GM12878 (cell line): Measurements from ENCODE around the gene NTRK3. TPM values are rescaled to one million over a fixed set of nuclear protein-coding genes. Genes with fewer than 3 reads are reported as not detected.

Source experiments
- ATAC-seq: fragments of 200-7000 bp; cut with Tn5 transposase; 3 replicates; pipeline ENCODE4 v1.9.1; 2020; ENCODE audit warnings: mild to moderate bottlenecking, moderate library complexity
- BruUV-seq: library from RNA; stranded (reverse); fragments of 400-500 nt; replicated peaks from 2 replicates; lab custom pipeline; 2021; lab: Mats Ljungman, UMichigan
- CTCF ChIA-PET: fragments of 300-600 bp; sonication (Branson Sonifier 250); formaldehyde crosslinking; extraction: SDS; loops from one replicate; lab custom pipeline; 2021; ENCODE audit warnings: inconsistent platforms; lab: Yijun Ruan, JAX
- POLR2A ChIA-PET: fragments of 350-600 bp; formaldehyde crosslinking; extraction: SDS; loops from one replicate; lab custom pipeline; 2021; ENCODE audit warnings: inconsistent platforms; lab: Charles Lee
- RAD21 ChIA-PET: fragments of 300-600 bp; sonication (Branson Sonifier 250); formaldehyde crosslinking; loops from one replicate; lab custom pipeline; 2023; ENCODE audit warnings: antibody characterized with exemption; ENCODE audit not compliant: unreplicated experiment; lab: Charles Lee
- SMC1A ChIA-PET: fragments of 300-600 bp; sonication (Branson Sonifier 250); formaldehyde crosslinking; loops from one replicate; lab custom pipeline; 2023; ENCODE audit not compliant: unreplicated experiment, uncharacterized antibody; lab: Charles Lee
- DNase-seq: peaks from one replicate; pipeline ENCODE4 v3.0.0-alpha.2; 2011; ENCODE audit warnings: low read depth, low spot score
- FAIRE-seq: peaks from 3 replicates; lab custom pipeline; 2011; peaks lifted over from hg19 to GRCh38; lab: Jason Lieb, UNC
- H2AFZ ChIP-seq: 2 replicates; pipeline ENCODE4 v1.6.0; 2011; ENCODE audit warnings: low read depth, low read length, control low read depth; ENCODE audit not compliant: control insufficient read depth
- H3K27ac ChIP-seq: 2 replicates; pipeline ENCODE4 v1.5.1; 2011; ENCODE audit warnings: control low read depth; ENCODE audit not compliant: control insufficient read depth, insufficient read depth
- H3K27me3 ChIP-seq, 2 experiments: replicated peaks in 1 of 2; 2 replicates each; pipeline versions ENCODE4 v1.6.0 to v1.6.1; 2011; ENCODE audit warnings: low read length in 1 of 2; ENCODE audit not compliant: control insufficient read depth in 2 of 2, insufficient read depth in 2 of 2
- H3K36me3 ChIP-seq, 2 experiments: 2 replicates each; pipeline ENCODE4 v1.5.1; 2011; ENCODE audit warnings: low read length in 1 of 2; ENCODE audit not compliant: control insufficient read depth in 2 of 2, insufficient read depth in 2 of 2
- H3K4me1 ChIP-seq: 2 replicates; pipeline ENCODE4 v1.6.1; 2011; ENCODE audit warnings: mild to moderate bottlenecking, low read length, moderate library complexity, mixed read lengths; ENCODE audit not compliant: control insufficient read depth, insufficient read depth
- H3K4me2 ChIP-seq: 2 replicates; pipeline ENCODE4 v1.6.0; 2011; ENCODE audit warnings: control low read depth; ENCODE audit not compliant: control insufficient read depth, insufficient read depth
- H3K4me3 ChIP-seq: fragments of 200-600 bp; sonication (generic); 2 replicates; pipeline ENCODE4 v1.5.1; 2016
- H3K79me2 ChIP-seq: 2 replicates; pipeline ENCODE4 v1.6.0; 2011; ENCODE audit warnings: low read length; ENCODE audit not compliant: control insufficient read depth, insufficient read depth
- H3K9ac ChIP-seq: 2 replicates; pipeline ENCODE4 v1.8.0; 2011; ENCODE audit warnings: low read length, control low read depth, mixed read lengths; ENCODE audit not compliant: control insufficient read depth, insufficient read depth
- H3K9me3 ChIP-seq: replicated peaks from 3 replicates; pipeline ENCODE4 v1.5.1; 2011; ENCODE audit warnings: mild to moderate bottlenecking, low read length; ENCODE audit not compliant: control insufficient read depth, insufficient read depth
- H4K20me1 ChIP-seq: 2 replicates; pipeline ENCODE4 v1.6.0; 2011; ENCODE audit not compliant: control insufficient read depth, insufficient read depth
- ATF7 ChIP-seq: fragments of 450-650 bp; IDR thresholded peaks from 2 replicates; pipeline ENCODE4 v1.6.1; 2016; ENCODE audit warnings: low read depth, mild to moderate bottlenecking
- EGR1 ChIP-seq, 2 experiments: IDR thresholded peaks; 1 replicate in 1 of 2; 2 replicates in 1 of 2; pipeline ENCODE4 v1.6.1; 2011 to 2012; ENCODE audit warnings: low read depth in 2 of 2, low read length in 2 of 2, borderline replicate concordance in 1 of 2, mild to moderate bottlenecking in 1 of 2, moderate library complexity in 1 of 2
- EP300 ChIP-seq, 2 experiments: fragments of 150-350 bp in 1 of 2; IDR thresholded peaks; 2 replicates each; pipeline ENCODE4 v1.6.1; 2011 to 2012; ENCODE audit warnings: low read depth in 2 of 2, low read length in 2 of 2, borderline replicate concordance in 1 of 2, improper control_type of control experiment in 1 of 2, inconsistent platforms in 1 of 2; ENCODE audit not compliant: control insufficient read depth in 1 of 2
- EZH2 ChIP-seq: IDR thresholded peaks from 2 replicates; pipeline ENCODE4 v1.6.1; 2012; ENCODE audit warnings: low read depth, mild to moderate bottlenecking, control low read depth, inconsistent platforms, low read length, borderline replicate concordance; ENCODE audit not compliant: control insufficient read depth
- GABPA ChIP-seq: IDR thresholded peaks from 2 replicates; pipeline ENCODE4 v1.6.1; 2014; ENCODE audit warnings: antibody characterized with exemption, low read depth, mild to moderate bottlenecking, inconsistent platforms
- HCFC1 ChIP-seq: fragments of 150-350 bp; IDR thresholded peaks from 2 replicates; pipeline ENCODE4 v1.6.1; 2014; ENCODE audit warnings: low read length
- KAT2A ChIP-seq: conservative IDR thresholded peaks from 2 replicates; pipeline ENCODE4 v1.6.1; 2011; ENCODE audit warnings: low read depth, low read length; ENCODE audit not compliant: control insufficient read depth
- NFYA ChIP-seq: IDR thresholded peaks from 2 replicates; pipeline ENCODE4 v1.6.1; 2011; ENCODE audit warnings: low read depth, mild to moderate bottlenecking, low read length, improper control_type of control experiment, borderline replicate concordance
- POLR2AphosphoS5 ChIP-seq: IDR thresholded peaks from 2 replicates; pipeline ENCODE4 v1.6.1; 2011; ENCODE audit warnings: mild to moderate bottlenecking, low read length, inconsistent platforms
- SIN3A ChIP-seq: IDR thresholded peaks from 2 replicates; pipeline ENCODE4 v1.6.1; 2012; ENCODE audit warnings: low read depth, low read length, improper control_type of control experiment
- TBL1XR1 ChIP-seq: IDR thresholded peaks from 2 replicates; pipeline ENCODE4 v1.6.1; 2012; ENCODE audit warnings: low read depth, low read length, improper control_type of control experiment
- TCF12 ChIP-seq: IDR thresholded peaks from 2 replicates; pipeline ENCODE4 v1.6.1; 2011; ENCODE audit warnings: low read depth, mild to moderate bottlenecking, low read length
- WGBS: methylation state at CpG from one replicate; pipeline ENCODE4 v1.1.6; 2016; ENCODE audit warnings: low lambda C conversion rate; ENCODE audit not compliant: insufficient replicate concordance, insufficient coverage; ENCODE audit errors: missing lambda C conversion rate; 5-methylcytosine and 5-hydroxymethylcytosine counted together
- in situ Hi-C: fragments of 300-500 bp; cut with MboI; formaldehyde crosslinking; loops from 9 replicates; pipeline ENCODE4 v1.14.3; 2018; ENCODE audit warnings: mixed read lengths
- intact Hi-C: fragments of 100-400 bp; cut with micrococcal nuclease; formaldehyde crosslinking; loops from one replicate; pipeline ENCODE4 v1.14.2; 2022; ENCODE audit not compliant: unreplicated experiment
- polyA plus RNA-seq, 11 experiments: library from polyadenylated mRNA; depleted of rRNA in 4 of 11; unstranded in 6 of 11; stranded (reverse) in 5 of 11; fragments of >200 nt; fragmentation: Nextera tagmentation in 4 of 11; fragmentation: Illumina TruSeq in 1 of 11; extraction: Ambion mirVana in 4 of 11; extraction: Trizol in 1 of 11; gene quantifications; 1 replicate in 1 of 11; 2 replicates in 10 of 11; pipeline versions ENCODE4 v1.2.1 to v1.2.3, GENCODE V29; 2011 to 2016; ENCODE audit warnings: inconsistent platforms in 2 of 11, missing spikeins in 2 of 11, low read depth in 1 of 11
- total RNA-seq, 4 experiments: library from RNA; depleted of rRNA in 3 of 4; stranded (reverse); fragments of >200 nt in 3 of 4; fragmentation: Illumina TruSeq in 1 of 4; extraction: Trizol in 1 of 4; gene quantifications; 2 replicates each; pipeline versions ENCODE4 v1.2.1 to v1.2.3, GENCODE V29; 2013 to 2021

NTRK3 gene
- total and polyA plus RNA-seq, 10 of the 15 experiments (the other 5 are each of a cell fraction or from before 2014, with no cell fraction given) = not detected

DNA sequence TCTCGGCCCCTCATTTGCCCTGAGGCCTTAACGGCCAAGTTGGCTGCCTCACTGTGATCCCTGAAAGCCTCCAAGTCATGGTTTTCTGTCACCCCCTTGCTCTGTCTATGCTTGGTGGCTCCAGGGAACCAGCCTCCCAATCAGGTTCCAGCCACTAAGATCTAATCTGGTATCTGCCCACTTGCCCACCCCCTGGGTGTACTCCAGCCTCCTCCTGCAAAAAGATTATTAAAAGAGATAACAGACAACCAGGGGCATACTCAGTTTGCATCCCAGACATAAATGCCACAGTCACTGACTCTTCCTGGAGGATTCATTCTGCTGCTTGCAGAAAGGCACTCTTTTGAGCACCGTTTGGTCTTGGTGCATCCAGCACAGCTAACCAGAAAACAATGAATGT lies 103.9 kb downstream of the NTRK3 start:
- ChIA-PET CTCF (no interaction called here), SMC1A (no interaction called here), POLR2A (no interaction called here), RAD21 (no interaction called here)
- Histone ChIP-seq H3K9me3 (no peaks in the 10 kb centered on the region), H3K36me3 (no peaks in the 10 kb centered on the region), H3K4me3 (no peak overlapping the region), H3K27me3 (no peaks in the 10 kb centered on the region), H2AFZ (no peak overlapping the region), H3K4me1 (no peaks in the 10 kb centered on the region)
- WGBS = 0% methylated on average over 3 of the region's 3 CpGs
- DNase-seq = no peak
- FAIRE-seq = no peak
- intact Hi-C loops = loop anchor here (10.0 kb wide), 1 partner anchor 92 kb away; no protein-coding TSS in a partner anchor
- TF ChIP-seq TCF12 = no peak
- TF ChIP-seq POLR2AphosphoS5 = no peak
- no peak for TF ChIP-seq KAT2A
- no peak for TF ChIP-seq EGR1 (IDR thresholded peaks at IDR 0.05; ENCODE audit: borderline replicate concordance in 1 of 2, low read depth in 2 of 2, low read length in 2 of 2)
- TF ChIP-seq SIN3A = no peak
- no peak for TF ChIP-seq EZH2
- no peak for TF ChIP-seq GABPA
- TF ChIP-seq, all 136 proteins: peak for 0
- ATAC-seq = no peak
- no TSS peak for BruUV-seq
- Histone ChIP-seq H3K79me2 (no peaks in the 10 kb centered on the region), H3K27ac (no peak overlapping the region), H3K9ac (no peak overlapping the region), H4K20me1 (no peaks in the 10 kb centered on the region), H3K4me2 (no peak overlapping the region)
- in situ Hi-C loops = no loop called here

- FAIRE-seq = no peak
These were observed 108.8 kb downstream of the NTRK3 start for GRCh38 chr15:88147760-88148159.

More at GRCh38 chr15:88147760-88148159, 108.8 kb downstream of the NTRK3 start:
- RAD21 ChIA-PET = no interaction called here
- DNase-seq (no peak), ATAC-seq (no peak)
- Histone ChIP-seq H3K36me3 (no peaks in the 10 kb centered on the region), H3K9ac (no peak overlapping the region), H2AFZ (no peak overlapping the region), H3K79me2 (no peaks in the 10 kb centered on the region), H3K4me1 (no peaks in the 10 kb centered on the region), H3K27me3 (no peaks in the 10 kb centered on the region; a peak in 1 of 4 replicates), H4K20me1 (no peaks in the 10 kb centered on the region), H3K27ac (no peak overlapping the region), H3K4me3 (no peak overlapping the region), H3K4me2 (no peak overlapping the region), H3K9me3 (no peaks in the 10 kb centered on the region)
- 2% methylated on average over 4 of the region's 4 CpGs for WGBS
- in situ Hi-C loops (no loop called here), intact Hi-C loops (no loop called here)
- CTCF ChIA-PET = no interaction called here
- SMC1A ChIA-PET = no interaction called here
- no TSS peak for BruUV-seq
- POLR2A ChIA-PET = no interaction called here
- TF ChIP-seq HCFC1 (no peak), TBL1XR1 (no peak), EP300 (IDR thresholded peaks at IDR 0.05; ENCODE audit: borderline replicate concordance in 1 of 2, control insufficient read depth in 1 of 2, low read depth in 2 of 2, low read length in 2 of 2) (no peak), ATF7 (no peak), KAT2A (no peak), GABPA (no peak), NFYA (no peak)
